ENCODE data around the gene FCHSD2.
"Not testable (repeated sequence)": the region's sequence is repeated elsewhere in the genome, so short reads cannot be mapped to it uniquely, and the experiment has no call there.

The FCHSD2 gene

DNA sequence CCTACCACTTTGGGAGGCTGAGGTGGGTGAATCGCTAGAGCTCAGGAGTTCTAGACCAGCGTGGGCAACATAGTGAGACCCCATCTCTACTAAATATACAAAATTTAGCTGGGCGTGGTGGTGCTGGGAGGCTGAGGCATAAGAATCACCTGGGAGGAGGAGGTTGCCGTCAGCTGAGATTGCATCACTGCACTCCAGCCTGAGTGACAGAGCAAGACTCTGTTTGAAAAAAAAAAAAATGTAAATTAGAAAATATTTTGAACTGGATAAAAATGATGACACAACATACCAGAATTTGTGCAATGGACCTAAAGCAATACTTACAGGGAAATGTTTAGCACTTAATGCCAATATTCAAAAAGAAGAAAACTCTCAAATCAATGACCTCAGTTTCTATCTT is 281.5 kb downstream of the FCHSD2 start:
- H3K4me3 ChIP-seq (ENCODE audit: low read depth, low read length): no peak overlapping the region
- TF ChIP-seq, protein P1, sequence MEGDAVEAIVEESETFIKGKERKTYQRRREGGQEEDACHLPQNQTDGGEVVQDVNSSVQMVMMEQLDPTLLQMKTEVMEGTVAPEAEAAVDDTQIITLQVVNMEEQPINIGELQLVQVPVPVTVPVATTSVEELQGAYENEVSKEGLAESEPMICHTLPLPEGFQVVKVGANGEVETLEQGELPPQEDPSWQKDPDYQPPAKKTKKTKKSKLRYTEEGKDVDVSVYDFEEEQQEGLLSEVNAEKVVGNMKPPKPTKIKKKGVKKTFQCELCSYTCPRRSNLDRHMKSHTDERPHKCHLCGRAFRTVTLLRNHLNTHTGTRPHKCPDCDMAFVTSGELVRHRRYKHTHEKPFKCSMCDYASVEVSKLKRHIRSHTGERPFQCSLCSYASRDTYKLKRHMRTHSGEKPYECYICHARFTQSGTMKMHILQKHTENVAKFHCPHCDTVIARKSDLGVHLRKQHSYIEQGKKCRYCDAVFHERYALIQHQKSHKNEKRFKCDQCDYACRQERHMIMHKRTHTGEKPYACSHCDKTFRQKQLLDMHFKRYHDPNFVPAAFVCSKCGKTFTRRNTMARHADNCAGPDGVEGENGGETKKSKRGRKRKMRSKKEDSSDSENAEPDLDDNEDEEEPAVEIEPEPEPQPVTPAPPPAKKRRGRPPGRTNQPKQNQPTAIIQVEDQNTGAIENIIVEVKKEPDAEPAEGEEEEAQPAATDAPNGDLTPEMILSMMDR (IDR thresholded peaks at IDR 0.05; ENCODE audit: low read depth, low read length): no peak

DNA sequence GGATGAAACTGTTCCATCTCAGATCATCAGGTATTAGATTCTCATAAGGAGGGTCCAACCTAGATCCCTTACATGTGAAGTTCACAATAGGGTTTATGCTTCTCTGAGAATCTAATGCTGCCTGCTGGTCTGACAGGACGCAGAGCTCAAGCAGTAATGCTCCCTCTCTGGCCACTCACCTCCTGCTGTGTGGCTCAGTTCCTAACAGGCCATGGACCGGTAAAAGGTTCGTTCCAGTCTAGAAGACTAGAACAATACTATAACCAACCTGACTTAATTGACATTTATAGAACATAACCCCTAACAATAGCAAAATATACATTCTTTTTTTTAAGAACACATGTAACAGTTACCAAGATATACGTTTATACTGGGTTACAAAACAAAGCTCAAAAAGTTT is 282.1 kb downstream of the FCHSD2 start:
- no peak overlapping the region for H3K4me3 ChIP-seq (ENCODE audit: low read depth, low read length)
- TF ChIP-seq, protein P1 (IDR thresholded peaks at IDR 0.05; ENCODE audit: low read depth, low read length): no peak

DNA sequence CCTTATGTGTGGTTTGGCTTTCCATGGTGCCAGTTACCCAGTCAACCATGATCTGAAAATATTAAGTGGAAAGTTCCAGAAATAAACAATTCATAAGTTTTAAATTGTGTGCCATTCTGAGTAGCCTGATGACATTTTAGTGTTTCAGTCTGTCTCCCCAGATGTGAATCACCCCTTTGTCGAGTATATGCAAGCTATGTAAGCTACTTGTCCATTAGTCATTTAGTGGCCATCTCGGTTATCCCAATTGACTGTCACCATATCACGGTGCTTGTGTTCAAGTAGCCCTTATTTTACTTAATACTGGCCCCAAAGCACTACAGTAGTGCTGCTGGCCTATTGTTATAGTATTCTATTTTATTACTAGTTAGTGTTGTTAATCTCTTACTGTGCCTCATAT is 283.0 kb downstream of the FCHSD2 start:
- H3K4me3 ChIP-seq (ENCODE audit: low read depth, low read length): no peak overlapping the region
- TF ChIP-seq, protein P1 (IDR thresholded peaks at IDR 0.05; ENCODE audit: low read depth, low read length): no peak

DNA sequence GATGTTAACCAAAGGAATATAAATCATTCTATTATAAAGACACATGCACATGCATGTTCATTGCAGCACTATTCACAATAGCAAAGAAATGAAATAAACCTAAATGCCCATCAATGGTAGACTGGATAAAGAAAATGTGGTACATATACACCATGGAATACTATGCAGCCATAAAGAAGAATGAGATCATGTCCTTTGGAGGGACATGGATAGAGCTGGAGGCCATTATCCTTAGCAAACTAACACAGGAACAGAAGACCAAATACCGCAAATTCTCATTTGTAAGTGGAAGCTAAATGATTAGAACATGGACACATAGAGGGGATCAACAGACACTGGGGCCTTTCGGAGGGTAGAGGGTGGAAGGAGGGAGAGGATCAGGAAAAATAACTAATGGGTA is 283.9 kb downstream of the FCHSD2 start:
- not testable (repeated sequence) for H3K4me3 ChIP-seq (ENCODE audit: low read depth, low read length)

DNA sequence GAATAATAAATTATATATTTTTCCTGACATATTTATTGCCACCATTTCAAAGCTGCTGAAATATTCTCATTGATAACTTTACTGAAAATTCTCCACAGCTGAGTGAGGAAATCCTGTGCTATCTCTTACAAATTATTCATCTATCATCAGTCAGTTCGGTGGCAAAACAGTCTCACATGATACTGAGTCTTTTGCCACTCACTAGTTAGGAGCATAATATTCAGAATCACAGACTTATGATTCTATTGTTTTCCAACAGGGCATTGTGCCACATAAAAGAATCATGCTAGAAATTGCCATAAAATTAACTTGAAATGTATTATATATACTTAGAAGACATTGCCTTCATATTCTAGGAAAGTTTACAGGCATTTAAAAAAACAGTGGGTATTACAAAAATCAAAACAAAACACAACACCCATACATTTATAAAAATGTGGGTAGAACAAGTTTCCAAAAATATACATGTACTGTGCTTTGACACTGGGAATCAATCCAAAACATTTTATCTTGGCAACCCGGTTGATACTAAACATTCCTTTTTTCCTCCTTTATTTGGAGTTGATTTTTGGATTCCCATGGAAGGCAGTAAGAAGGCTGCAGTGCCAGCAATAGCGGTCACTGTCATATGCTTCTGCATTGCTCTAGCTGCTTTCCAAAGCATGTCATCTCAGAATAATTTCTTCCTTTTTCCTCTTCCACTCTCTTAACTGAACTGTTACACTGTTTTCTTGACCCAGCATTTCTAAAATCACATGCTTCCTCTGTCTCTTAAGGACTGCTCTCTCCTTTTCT is 285.4 kb downstream of the FCHSD2 start:
- TF ChIP-seq, protein P1 (IDR thresholded peaks at IDR 0.05; ENCODE audit: low read depth, low read length): no peak

DNA sequence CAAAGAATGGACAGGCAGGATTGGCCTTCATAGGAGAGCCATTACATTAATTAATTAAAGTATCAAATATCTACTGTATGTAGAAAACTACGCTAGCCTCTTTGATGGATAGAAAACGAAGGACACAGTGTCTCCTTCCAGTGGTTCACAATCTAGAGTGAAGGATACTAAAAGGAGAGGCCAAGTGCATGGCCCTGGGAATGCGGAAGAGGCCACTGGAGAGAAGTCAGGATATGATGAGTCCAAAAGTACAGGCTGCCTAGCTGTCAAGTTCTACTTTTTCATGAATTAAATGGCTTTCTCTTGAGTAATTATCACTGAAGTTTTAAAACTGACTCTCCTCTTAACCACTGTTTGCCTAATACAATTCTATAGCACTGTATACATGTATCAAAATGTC is 286.1 kb downstream of the FCHSD2 start:
- TF ChIP-seq, protein P1 (IDR thresholded peaks at IDR 0.05; ENCODE audit: low read depth, low read length): no peak

More for the DNA sequence above, 285.4 kb downstream of the FCHSD2 start:
- H3K4me3 ChIP-seq (ENCODE audit: low read depth, low read length): no peak overlapping the region

DNA sequence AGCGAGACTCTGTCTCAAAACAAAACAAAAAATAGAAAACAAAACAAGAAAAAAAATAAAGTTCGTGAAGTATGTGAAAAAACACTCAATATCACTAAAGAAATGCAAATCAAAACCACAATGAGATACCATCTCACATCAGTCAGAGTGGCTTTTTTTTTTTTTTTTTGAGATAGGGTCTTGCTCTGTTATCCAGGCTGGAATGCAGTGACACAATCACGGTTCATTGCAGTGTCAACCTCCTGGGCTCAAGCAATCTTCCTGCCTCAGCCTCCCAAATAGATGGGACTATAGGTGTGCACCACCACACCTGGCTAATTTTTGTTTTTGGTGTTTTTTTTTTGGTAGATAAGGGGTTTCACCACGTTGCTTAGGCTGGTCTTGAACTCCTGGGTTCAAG is 290.4 kb downstream of the FCHSD2 start:
- no peak overlapping the region for H3K4me3 ChIP-seq (ENCODE audit: low read depth, low read length)
- TF ChIP-seq, protein P1 (IDR thresholded peaks at IDR 0.05; ENCODE audit: low read depth, low read length): no peak

More for the DNA sequence above, 286.1 kb downstream of the FCHSD2 start:
- no peak overlapping the region for H3K4me3 ChIP-seq (ENCODE audit: low read depth, low read length)

DNA sequence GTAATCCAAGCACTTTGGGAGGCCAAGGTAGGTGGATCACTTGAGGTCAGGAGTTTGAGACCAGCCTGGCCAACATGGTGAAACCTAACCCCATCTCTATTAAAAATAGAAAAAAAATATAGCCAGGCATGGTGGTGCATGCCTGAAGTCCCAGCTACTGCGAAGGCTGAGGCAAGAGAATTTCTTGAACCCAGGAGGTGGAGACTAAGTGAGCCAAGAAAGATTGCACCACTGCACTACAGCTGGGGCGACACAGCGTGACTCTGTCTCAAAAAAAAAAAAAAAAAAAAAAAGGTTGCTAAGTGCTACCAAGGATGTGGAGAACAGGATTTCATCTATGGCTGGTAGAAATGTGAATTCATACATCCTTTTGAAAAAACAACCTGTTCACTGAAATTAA is 291.3 kb downstream of the FCHSD2 start:
- TF ChIP-seq, protein P1 (IDR thresholded peaks at IDR 0.05; ENCODE audit: low read depth, low read length): no peak

More for the DNA sequence above, 291.3 kb downstream of the FCHSD2 start:
- no peak overlapping the region for H3K4me3 ChIP-seq (ENCODE audit: low read depth, low read length)

All from WI38 (cell line).